Measurements from ENCODE around the gene TRMT44.

TRMT44 gene

GRCh38 chr4:8471211-8471875 lies 30.8 kb downstream of the TRMT44 start:
- Histone ChIP-seq H3K4me1 (ENCODE audit: control insufficient read depth, insufficient read depth, low read length) (peaks cover 26% of the 10 kb centered on the region), H3K36me3 (ENCODE audit: control insufficient read depth, insufficient read depth, low read length, severe bottlenecking) (peaks cover 40% of the 10 kb centered on the region), H3K27me3 (replicated peaks; ENCODE audit: control insufficient read depth, insufficient read depth, low read length) (no peaks in the 10 kb centered on the region), H3K9ac (ENCODE audit: low read length) (no peak overlapping the region), H3K9me3 (ENCODE audit: control insufficient read depth, low read length) (no peaks in the 10 kb centered on the region), H3K4me3 (ENCODE audit: low read length) (no peak overlapping the region)
- no peak for DNase-seq (ENCODE audit: low read depth)

GRCh38 chr4:8472158-8472688 lies 31.6 kb downstream of the TRMT44 start:
- H3K4me3 ChIP-seq (ENCODE audit: low read length): no peak overlapping the region
- peaks cover 26% of the 10 kb centered on the region for H3K4me1 ChIP-seq (ENCODE audit: control insufficient read depth, insufficient read depth, low read length)
- H3K27me3 ChIP-seq (replicated peaks; ENCODE audit: control insufficient read depth, insufficient read depth, low read length): no peaks in the 10 kb centered on the region
- no peaks in the 10 kb centered on the region for H3K9me3 ChIP-seq (ENCODE audit: control insufficient read depth, low read length)
- peaks cover 42% of the 10 kb centered on the region for H3K36me3 ChIP-seq (ENCODE audit: control insufficient read depth, insufficient read depth, low read length, severe bottlenecking)
- DNase-seq (ENCODE audit: low read depth): no peak
- peak overlapping the region; percentile 85 for H3K9ac ChIP-seq (ENCODE audit: low read length)

- Histone ChIP-seq H3K36me3 (ENCODE audit: control insufficient read depth, insufficient read depth, low read length, severe bottlenecking) (peaks cover 42% of the 10 kb centered on the region), H3K27me3 (replicated peaks; ENCODE audit: control insufficient read depth, insufficient read depth, low read length) (no peaks in the 10 kb centered on the region), H3K4me1 (ENCODE audit: control insufficient read depth, insufficient read depth, low read length) (peaks cover 26% of the 10 kb centered on the region), H3K9me3 (ENCODE audit: control insufficient read depth, low read length) (no peaks in the 10 kb centered on the region), H3K4me3 (ENCODE audit: low read length) (no peak overlapping the region), H3K9ac (ENCODE audit: low read length) (peak overlapping the region; percentile 85)
- DNase-seq (ENCODE audit: low read depth): peak; percentile 88
Observed at GRCh38 chr4:8472689-8473197, 32.2 kb downstream of the TRMT44 start.

GRCh38 chr4:8473198-8473919 lies 32.8 kb downstream of the TRMT44 start:
- H3K9me3 ChIP-seq (ENCODE audit: control insufficient read depth, low read length): no peaks in the 10 kb centered on the region
- H3K4me1 ChIP-seq (ENCODE audit: control insufficient read depth, insufficient read depth, low read length): peaks cover 26% of the 10 kb centered on the region
- peak overlapping the region; percentile 73 for H3K9ac ChIP-seq (ENCODE audit: low read length)
- H3K4me3 ChIP-seq (ENCODE audit: low read length): peak overlapping the region; percentile 63
- H3K36me3 ChIP-seq (ENCODE audit: control insufficient read depth, insufficient read depth, low read length, severe bottlenecking): peaks cover 36% of the 10 kb centered on the region
- DNase-seq (ENCODE audit: low read depth): peak; percentile 17
- no peaks in the 10 kb centered on the region for H3K27me3 ChIP-seq (replicated peaks; ENCODE audit: control insufficient read depth, insufficient read depth, low read length)

GRCh38 chr4:8473920-8474590 lies 33.5 kb downstream of the TRMT44 start:
- no peaks in the 10 kb centered on the region for H3K9me3 ChIP-seq (ENCODE audit: control insufficient read depth, low read length)
- no peaks in the 10 kb centered on the region for H3K27me3 ChIP-seq (replicated peaks; ENCODE audit: control insufficient read depth, insufficient read depth, low read length)
- peaks cover 31% of the 10 kb centered on the region for H3K36me3 ChIP-seq (ENCODE audit: control insufficient read depth, insufficient read depth, low read length, severe bottlenecking)
- DNase-seq (ENCODE audit: low read depth): no peak
- H3K9ac ChIP-seq (ENCODE audit: low read length): peak overlapping the region; percentile 73
- peaks cover 26% of the 10 kb centered on the region for H3K4me1 ChIP-seq (ENCODE audit: control insufficient read depth, insufficient read depth, low read length)
- peak overlapping the region; percentile 63 for H3K4me3 ChIP-seq (ENCODE audit: low read length)

GRCh38 chr4:8474856-8475255 lies 34.3 kb downstream of the TRMT44 start:
- no peaks in the 10 kb centered on the region for H3K9me3 ChIP-seq (ENCODE audit: control insufficient read depth, low read length)
- no peak for DNase-seq (ENCODE audit: low read depth)
- H3K9ac ChIP-seq (ENCODE audit: low read length): no peak overlapping the region
- H3K4me1 ChIP-seq (ENCODE audit: control insufficient read depth, insufficient read depth, low read length): peaks cover 26% of the 10 kb centered on the region
- no peak overlapping the region for H3K4me3 ChIP-seq (ENCODE audit: low read length)
- peaks cover 23% of the 10 kb centered on the region for H3K36me3 ChIP-seq (ENCODE audit: control insufficient read depth, insufficient read depth, low read length, severe bottlenecking)
- H3K27me3 ChIP-seq (replicated peaks; ENCODE audit: control insufficient read depth, insufficient read depth, low read length): no peaks in the 10 kb centered on the region

- H3K9ac ChIP-seq (ENCODE audit: low read length): no peak overlapping the region
- H3K4me1 ChIP-seq (ENCODE audit: control insufficient read depth, insufficient read depth, low read length): peaks cover 26% of the 10 kb centered on the region
- no peaks in the 10 kb centered on the region for H3K9me3 ChIP-seq (ENCODE audit: control insufficient read depth, low read length)
- DNase-seq (ENCODE audit: low read depth): no peak
- peaks cover 19% of the 10 kb centered on the region for H3K36me3 ChIP-seq (ENCODE audit: control insufficient read depth, insufficient read depth, low read length, severe bottlenecking)
- no peak overlapping the region for H3K4me3 ChIP-seq (ENCODE audit: low read length)
- no peaks in the 10 kb centered on the region for H3K27me3 ChIP-seq (replicated peaks; ENCODE audit: control insufficient read depth, insufficient read depth, low read length)
Observed at GRCh38 chr4:8475751-8476575, 35.4 kb downstream of the TRMT44 start.

- peaks cover 19% of the 10 kb centered on the region for H3K36me3 ChIP-seq (ENCODE audit: control insufficient read depth, insufficient read depth, low read length, severe bottlenecking)
- H3K4me1 ChIP-seq (ENCODE audit: control insufficient read depth, insufficient read depth, low read length): peaks cover 22% of the 10 kb centered on the region
- H3K9me3 ChIP-seq (ENCODE audit: control insufficient read depth, low read length): no peaks in the 10 kb centered on the region
- H3K27me3 ChIP-seq (replicated peaks; ENCODE audit: control insufficient read depth, insufficient read depth, low read length): no peaks in the 10 kb centered on the region
- DNase-seq (ENCODE audit: low read depth): no peak
- no peak overlapping the region for H3K9ac ChIP-seq (ENCODE audit: low read length)
- H3K4me3 ChIP-seq (ENCODE audit: low read length): no peak overlapping the region
Observed at GRCh38 chr4:8477095-8477635, 36.6 kb downstream of the TRMT44 start.

GRCh38 chr4:8477676-8478075 lies 37.1 kb downstream of the TRMT44 start:
- H3K36me3 ChIP-seq (ENCODE audit: control insufficient read depth, insufficient read depth, low read length, severe bottlenecking): peaks cover 19% of the 10 kb centered on the region
- DNase-seq (ENCODE audit: low read depth): no peak
- no peak overlapping the region for H3K9ac ChIP-seq (ENCODE audit: low read length)
- H3K4me1 ChIP-seq (ENCODE audit: control insufficient read depth, insufficient read depth, low read length): peaks cover 17% of the 10 kb centered on the region
- no peaks in the 10 kb centered on the region for H3K27me3 ChIP-seq (replicated peaks; ENCODE audit: control insufficient read depth, insufficient read depth, low read length)
- H3K9me3 ChIP-seq (ENCODE audit: control insufficient read depth, low read length): no peaks in the 10 kb centered on the region
- H3K4me3 ChIP-seq (ENCODE audit: low read length): no peak overlapping the region

- no peaks in the 10 kb centered on the region for H3K9me3 ChIP-seq (ENCODE audit: control insufficient read depth, low read length)
- H3K4me3 ChIP-seq (ENCODE audit: low read length): no peak overlapping the region
- no peaks in the 10 kb centered on the region for H3K27me3 ChIP-seq (replicated peaks; ENCODE audit: control insufficient read depth, insufficient read depth, low read length)
- H3K9ac ChIP-seq (ENCODE audit: low read length): no peak overlapping the region
- H3K36me3 ChIP-seq (ENCODE audit: control insufficient read depth, insufficient read depth, low read length, severe bottlenecking): peaks cover 19% of the 10 kb centered on the region
- H3K4me1 ChIP-seq (ENCODE audit: control insufficient read depth, insufficient read depth, low read length): peaks cover 10% of the 10 kb centered on the region
- DNase-seq (ENCODE audit: low read depth): no peak
Observed at GRCh38 chr4:8478371-8478770, 37.8 kb downstream of the TRMT44 start.
